HepG2 (cell line): Measurements from ENCODE around the gene C11orf24. TPM values are rescaled to one million over a fixed set of nuclear protein-coding genes. Genes with fewer than 3 reads are reported as not detected.
A peak's percentile ranks its signal among the peaks of the same experiment; 100 is the strongest.

Source experiments
- ATAC-seq: fragments of 200-7000 bp; cut with Tn5 transposase; 3 replicates; pipeline ENCODE4 v1.9.1; 2020; ENCODE audit warnings: mild to moderate bottlenecking, moderate library complexity
- BruUV-seq: library from RNA; stranded (reverse); fragments of 400-500 nt; replicated peaks from 2 replicates; lab custom pipeline; 2021; lab: Mats Ljungman, UMichigan
- CTCF ChIA-PET: fragments of 300-600 bp; formaldehyde crosslinking; extraction: SDS; loops from one replicate; lab custom pipeline; 2021; ENCODE audit warnings: low total read pairs, inconsistent platforms, low intra/inter-chr PET ratio; lab: Yijun Ruan, JAX
- POLR2A ChIA-PET: fragments of 350-600 bp; sonication (Branson Sonifier 250); formaldehyde crosslinking; loops from one replicate; lab custom pipeline; 2020; ENCODE audit warnings: antibody characterized with exemption, inconsistent platforms; lab: Yijun Ruan, JAX
- DNase-seq: peaks from one replicate; pipeline ENCODE4 v3.0.0-alpha.2; 2015; ENCODE audit warnings: low spot score
- FAIRE-seq: peaks from 3 replicates; lab custom pipeline; 2011; peaks lifted over from hg19 to GRCh38; lab: Jason Lieb, UNC
- H2AFZ ChIP-seq: one replicate; pipeline ENCODE4 v1.6.1; 2011; ENCODE audit warnings: low read length, inconsistent platforms
- H3K27ac ChIP-seq: fragments of 300-600 bp; 3 replicates; pipeline ENCODE4 v1.8.0; 2011; ENCODE audit warnings: mixed run types, mild to moderate bottlenecking, mixed read lengths, low read length, inconsistent platforms; ENCODE audit not compliant: insufficient read depth; ENCODE audit errors: extremely low read length
- H3K27me3 ChIP-seq, 2 experiments: fragments of 200-600 bp in 1 of 2; 2 replicates in 1 of 2; 3 replicates in 1 of 2; pipeline versions ENCODE4 v1.6.0 to v1.8.0; 2011; ENCODE audit warnings: low read length in 2 of 2, mild to moderate bottlenecking in 2 of 2, moderate library complexity in 2 of 2, inconsistent platforms in 1 of 2; ENCODE audit not compliant: insufficient read depth in 2 of 2, control insufficient read depth in 1 of 2
- H3K36me3 ChIP-seq, 2 experiments: fragments of 200-600 bp in 1 of 2; replicated peaks in 1 of 2; 2 replicates in 1 of 2; 3 replicates in 1 of 2; pipeline versions ENCODE4 v1.5.1 to v1.8.0; 2011; ENCODE audit warnings: low read length in 2 of 2, inconsistent platforms in 1 of 2; ENCODE audit not compliant: insufficient read depth in 2 of 2, control insufficient read depth in 1 of 2
- H3K4me1 ChIP-seq: 2 replicates; pipeline ENCODE4 v1.5.1; 2012; ENCODE audit warnings: low read length, inconsistent platforms; ENCODE audit not compliant: insufficient read depth
- H3K4me2 ChIP-seq: 2 replicates; pipeline ENCODE4 v1.6.0; 2011; ENCODE audit warnings: low read depth, low read length, inconsistent platforms
- H3K4me3 ChIP-seq, 3 experiments: fragments of 200-600 bp in 1 of 3; sonication (generic), shearing (Covaris generic) in 1 of 3; replicated peaks in 1 of 3; 2 replicates each; pipeline ENCODE4 v1.5.1; 2011 to 2016; ENCODE audit warnings: low read length in 3 of 3, inconsistent platforms in 2 of 3, low read depth in 2 of 3, mild to moderate bottlenecking in 2 of 3, control low read depth in 1 of 3, mixed read lengths in 1 of 3; ENCODE audit not compliant: insufficient read depth in 1 of 3
- H3K79me2 ChIP-seq: one replicate; pipeline ENCODE4 v1.6.1; 2011; ENCODE audit warnings: low read length, inconsistent platforms; ENCODE audit not compliant: insufficient read depth
- H3K9ac ChIP-seq: 2 replicates; pipeline ENCODE4 v1.6.0; 2011; ENCODE audit warnings: mild to moderate bottlenecking, low read depth, low read length, inconsistent platforms; ENCODE audit not compliant: insufficient read depth
- H3K9me3 ChIP-seq: 2 replicates; pipeline ENCODE4 v1.5.1; 2012; ENCODE audit warnings: mild to moderate bottlenecking, low read length
- H4K20me1 ChIP-seq: 2 replicates; pipeline ENCODE4 v1.6.0; 2011; ENCODE audit warnings: inconsistent platforms, mild to moderate bottlenecking, low read length, moderate library complexity; ENCODE audit not compliant: insufficient read depth
- AKAP8 ChIP-seq: sonication (generic); formaldehyde crosslinking; IDR thresholded peaks from 2 replicates; pipeline ENCODE4 v1.5.1; 2020; ENCODE audit warnings: mild to moderate bottlenecking, missing genetic modification reagents
- GABPA ChIP-seq, 2 experiments: IDR thresholded peaks; 2 replicates each; pipeline ENCODE4 v1.6.1; 2011 to 2016; ENCODE audit warnings: low read depth in 2 of 2, low read length in 1 of 2, missing biosample characterization in 1 of 2, missing genetic modification characterization in 1 of 2
- GTF3A ChIP-seq: sonication (generic); formaldehyde crosslinking; conservative IDR thresholded peaks from 2 replicates; pipeline ENCODE4 v1.4.0; 2020; ENCODE audit warnings: mild to moderate bottlenecking, missing genetic modification reagents
- MIER3 ChIP-seq: IDR thresholded peaks from 2 replicates; pipeline ENCODE4 v1.6.1; 2016; ENCODE audit warnings: missing compliant biosample characterization, borderline replicate concordance
- NRL ChIP-seq: sonication (generic); formaldehyde crosslinking; IDR thresholded peaks from 2 replicates; pipeline ENCODE4 v1.5.0; 2020; ENCODE audit warnings: missing genetic modification reagents, mild to moderate bottlenecking, moderate library complexity, borderline replicate concordance
- PHF5A ChIP-seq: IDR thresholded peaks from one replicate; pipeline ENCODE4 v1.6.1; 2018; ENCODE audit warnings: low read depth, missing genetic modification reagents; ENCODE audit not compliant: unreplicated experiment
- SRSF4 ChIP-seq: fragments of 200-400 bp; formaldehyde crosslinking; IDR thresholded peaks from one replicate; pipeline ENCODE4 v1.6.1; 2018; ENCODE audit warnings: mild to moderate bottlenecking, low read depth, low read length, moderate library complexity; ENCODE audit not compliant: poor library complexity, severe bottlenecking
- ZNF3 ChIP-seq: IDR thresholded peaks from 2 replicates; pipeline ENCODE4 v1.7.0; 2017; ENCODE audit warnings: inconsistent platforms
- ZNF503 ChIP-seq: sonication (generic); formaldehyde crosslinking; IDR thresholded peaks from 2 replicates; pipeline ENCODE4 v1.4.0; 2020; ENCODE audit warnings: missing genetic modification reagents
- ZNF891 ChIP-seq: sonication (generic); formaldehyde crosslinking; IDR thresholded peaks from 2 replicates; pipeline ENCODE4 v1.5.0; 2020; ENCODE audit warnings: mild to moderate bottlenecking, missing genetic modification reagents
- WGBS: methylation state at CpG from one replicate; pipeline ENCODE4 v1.1.6; 2017; ENCODE audit warnings: low lambda C conversion rate; 5-methylcytosine and 5-hydroxymethylcytosine counted together
- in situ Hi-C: cut with HindIII; loops from 2 replicates; pipeline ENCODE4 v1.10.0; 2017; ENCODE audit warnings: low pct_unique_long_range_greater_than_20kb; ENCODE audit not compliant: extremely low pct_ligation_motif_present
- intact Hi-C: fragments of 100-400 bp; cut with micrococcal nuclease; formaldehyde crosslinking; loops from one replicate; pipeline ENCODE4 v1.10.0; 2022; ENCODE audit not compliant: unreplicated experiment
- polyA plus RNA-seq, 8 experiments: library from polyadenylated mRNA; depleted of rRNA in 3 of 8; stranded (reverse) in 7 of 8; unstranded in 1 of 8; fragments of >200 nt; fragmentation: Illumina TruSeq in 4 of 8; extraction: Trizol in 4 of 8; gene quantifications; 2 replicates each; pipeline versions ENCODE4 v1.2.1 to v1.2.3, GENCODE V29; 2011 to 2016; ENCODE audit warnings: low read depth in 4 of 8, missing spikeins in 1 of 8, mixed read lengths in 1 of 8; ENCODE audit not compliant: insufficient read depth in 1 of 8
- total RNA-seq, 5 experiments: library from RNA; depleted of rRNA; stranded (reverse); fragments of >200 nt; fragmentation: Illumina TruSeq; extraction: Trizol; gene quantifications; 2 replicates each; pipeline ENCODE4 v1.2.3, GENCODE V29; 2016; ENCODE audit warnings: low read depth in 1 of 5
- TF ChIP-seq, protein P1 (sequence below): sonication (generic); formaldehyde crosslinking; IDR thresholded peaks from 2 replicates; pipeline ENCODE4 v1.4.0; 2020; ENCODE audit warnings: mild to moderate bottlenecking, missing genetic modification reagents
- TF ChIP-seq, protein P2 (sequence below): IDR thresholded peaks from 2 replicates; pipeline ENCODE4 v1.6.1; 2016; ENCODE audit warnings: missing genetic modification reagents, missing compliant biosample characterization
- TF ChIP-seq, protein P3 (sequence below): sonication (generic); formaldehyde crosslinking; IDR thresholded peaks from 2 replicates; pipeline ENCODE4 v1.8.0; 2023; ENCODE audit warnings: mild to moderate bottlenecking, missing genetic modification reagents
- TF ChIP-seq, protein P4 (sequence below): sonication (generic); formaldehyde crosslinking; IDR thresholded peaks from 2 replicates; pipeline ENCODE4 v1.5.1; 2020; ENCODE audit warnings: missing genetic modification reagents, mild to moderate bottlenecking, borderline replicate concordance

C11orf24 gene
- total and polyA plus RNA-seq, 2 of the 13 experiments (the other 11 are each of a cell fraction or from before 2014, with no cell fraction given), result 52.9 to 55.5 TPM

GRCh38 chr11:68313574-68314202, 41.9 kb upstream of the C11orf24 start (continued):
- TF ChIP-seq, protein P1, sequence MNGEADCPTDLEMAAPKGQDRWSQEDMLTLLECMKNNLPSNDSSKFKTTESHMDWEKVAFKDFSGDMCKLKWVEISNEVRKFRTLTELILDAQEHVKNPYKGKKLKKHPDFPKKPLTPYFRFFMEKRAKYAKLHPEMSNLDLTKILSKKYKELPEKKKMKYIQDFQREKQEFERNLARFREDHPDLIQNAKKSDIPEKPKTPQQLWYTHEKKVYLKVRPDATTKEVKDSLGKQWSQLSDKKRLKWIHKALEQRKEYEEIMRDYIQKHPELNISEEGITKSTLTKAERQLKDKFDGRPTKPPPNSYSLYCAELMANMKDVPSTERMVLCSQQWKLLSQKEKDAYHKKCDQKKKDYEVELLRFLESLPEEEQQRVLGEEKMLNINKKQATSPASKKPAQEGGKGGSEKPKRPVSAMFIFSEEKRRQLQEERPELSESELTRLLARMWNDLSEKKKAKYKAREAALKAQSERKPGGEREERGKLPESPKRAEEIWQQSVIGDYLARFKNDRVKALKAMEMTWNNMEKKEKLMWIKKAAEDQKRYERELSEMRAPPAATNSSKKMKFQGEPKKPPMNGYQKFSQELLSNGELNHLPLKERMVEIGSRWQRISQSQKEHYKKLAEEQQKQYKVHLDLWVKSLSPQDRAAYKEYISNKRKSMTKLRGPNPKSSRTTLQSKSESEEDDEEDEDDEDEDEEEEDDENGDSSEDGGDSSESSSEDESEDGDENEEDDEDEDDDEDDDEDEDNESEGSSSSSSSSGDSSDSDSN, result peak; percentile 66
- TF ChIP-seq NRL (peak; percentile 20; the same call in 1 of the 2 replicates), ZNF3 (CRISPR knock-in tag) (no peak), MIER3 (CRISPR knock-in tag) (peak; percentile 11; the same call in 1 of the 2 replicates), SRSF4 (no peak), GABPA (IDR thresholded peaks at IDR 0.05; ENCODE audit: low read depth, low read length) (no peak), GABPA (CRISPR knock-in tag; IDR thresholded peaks at IDR 0.05; ENCODE audit: low read depth) (peak; percentile 25; the same call in 1 of the 2 replicates)
- TF ChIP-seq, protein P2, sequence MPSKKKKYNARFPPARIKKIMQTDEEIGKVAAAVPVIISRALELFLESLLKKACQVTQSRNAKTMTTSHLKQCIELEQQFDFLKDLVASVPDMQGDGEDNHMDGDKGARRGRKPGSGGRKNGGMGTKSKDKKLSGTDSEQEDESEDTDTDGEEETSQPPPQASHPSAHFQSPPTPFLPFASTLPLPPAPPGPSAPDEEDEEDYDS (CRISPR knock-in tag), result 0 out of 2 replicates have a peak, but pooled peaks have one; percentile 27

- in situ Hi-C loops, result no loop called here
- Histone ChIP-seq H2AFZ (no peak overlapping the region), H3K36me3 (no peaks in the 10 kb centered on the region), H3K9ac (peak overlapping the region; percentile 96), H3K27me3 (no peaks in the 10 kb centered on the region; a peak in 1 of 5 replicates), H3K4me1 (peaks cover 68% of the 10 kb centered on the region), H3K79me2 (peaks cover 50% of the 10 kb centered on the region), H3K27ac (peak overlapping the region; percentile 91), H3K4me2 (peak overlapping the region; percentile 86), H3K4me3 (peak overlapping the region; percentile 89 to 98 (median 95)), H4K20me1 (peaks cover 26% of the 10 kb centered on the region), H3K9me3 (no peaks in the 10 kb centered on the region)
- 0% methylated on average over 2 of the region's 102 CpGs for WGBS
- ATAC-seq, result no peak
- FAIRE-seq, result no peak
- BruUV-seq, result no TSS peak
- DNase-seq, result no peak
- POLR2A ChIA-PET, result interaction anchor here (0.7 to 5.9 kb wide), 8 partner anchors 9 to 147 kb away, joined by 3 to 209 read pairs (median 32); partner anchors contain the start of genes C11orf24 and PPP6R3
- intact Hi-C loops, result no loop called here
- CTCF ChIA-PET, result no interaction called here
- no peak for TF ChIP-seq GTF3A (CRISPR knock-in tag)
- 0 out of 2 replicates have a peak, but pooled peaks have one; percentile 48 for TF ChIP-seq ZNF891 (CRISPR knock-in tag)
- TF ChIP-seq, protein P3, sequence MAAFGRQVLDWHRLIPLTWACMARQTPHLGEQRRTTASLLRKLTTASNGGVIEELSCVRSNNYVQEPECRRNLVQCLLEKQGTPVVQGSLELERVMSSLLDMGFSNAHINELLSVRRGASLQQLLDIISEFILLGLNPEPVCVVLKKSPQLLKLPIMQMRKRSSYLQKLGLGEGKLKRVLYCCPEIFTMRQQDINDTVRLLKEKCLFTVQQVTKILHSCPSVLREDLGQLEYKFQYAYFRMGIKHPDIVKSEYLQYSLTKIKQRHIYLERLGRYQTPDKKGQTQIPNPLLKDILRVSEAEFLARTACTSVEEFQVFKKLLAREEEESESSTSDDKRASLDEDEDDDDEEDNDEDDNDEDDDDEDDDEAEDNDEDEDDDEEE (CRISPR knock-in tag), result no peak
- TF ChIP-seq, protein P4, sequence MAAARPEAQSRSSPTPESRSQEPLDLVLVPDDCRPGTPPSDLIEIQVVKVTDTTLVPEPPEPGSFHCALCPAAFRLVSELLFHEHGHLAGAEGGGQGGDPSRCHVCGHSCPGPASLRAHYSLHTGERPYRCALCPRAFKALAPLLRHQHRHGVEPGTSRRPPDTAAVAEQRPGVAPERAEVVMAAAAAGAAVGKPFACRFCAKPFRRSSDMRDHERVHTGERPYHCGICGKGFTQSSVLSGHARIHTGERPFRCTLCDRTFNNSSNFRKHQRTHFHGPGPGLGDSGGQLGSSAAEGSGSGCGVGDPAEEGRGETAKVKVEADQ, result no peak
- 0 out of 2 replicates have a peak, but pooled peaks have one; percentile 13 for TF ChIP-seq AKAP8 (CRISPR knock-in tag)
- TF ChIP-seq PHF5A (CRISPR knock-in tag), result no peak
- no peak for TF ChIP-seq ZNF503 (CRISPR knock-in tag)
Measured at GRCh38 chr11:68312780-68313573, 41.2 kb upstream of the C11orf24 start.
